GM08714 (cell line): Measurements from ENCODE around the gene SDK1.

Experiments
- H3K4me3 ChIP-seq: fragments of 200-500 bp; sonication (Bioruptor generic); 2 replicates; pipeline ENCODE4 v1.5.1; 2014; ENCODE audit warnings: mild to moderate bottlenecking, low read length, inconsistent platforms
- ZNF274 ChIP-seq: IDR thresholded peaks from 2 replicates; pipeline ENCODE4 v1.6.1; 2012; ENCODE audit warnings: mild to moderate bottlenecking, low read depth, low read length

SDK1 gene

GRCh38 chr7:4139656-4140625, 838.9 kb downstream of the SDK1 start:
- H3K4me3 ChIP-seq = no peak overlapping the region
- no peak for TF ChIP-seq ZNF274

GRCh38 chr7:4140933-4141332, 839.9 kb downstream of the SDK1 start:
- TF ChIP-seq ZNF274 = no peak
- H3K4me3 ChIP-seq = no peak overlapping the region

- no peak overlapping the region for H3K4me3 ChIP-seq
- TF ChIP-seq ZNF274 = no peak
Observed at GRCh38 chr7:4143006-4143405, 842.0 kb downstream of the SDK1 start.

- no peak overlapping the region for H3K4me3 ChIP-seq
- TF ChIP-seq ZNF274 = no peak
Observed at GRCh38 chr7:4143511-4144171, 842.6 kb downstream of the SDK1 start.

- TF ChIP-seq ZNF274 = no peak
Observed at GRCh38 chr7:4144172-4144701, 843.2 kb downstream of the SDK1 start.

GRCh38 chr7:4144811-4145510, 843.9 kb downstream of the SDK1 start:
- no peak for TF ChIP-seq ZNF274
- H3K4me3 ChIP-seq = no peak overlapping the region

More at GRCh38 chr7:4144172-4144701, 843.2 kb downstream of the SDK1 start:
- H3K4me3 ChIP-seq = no peak overlapping the region

- TF ChIP-seq ZNF274 = no peak
- H3K4me3 ChIP-seq = no peak overlapping the region
Observed at GRCh38 chr7:4145576-4145975, 844.5 kb downstream of the SDK1 start.

GRCh38 chr7:4147926-4148620, 847.0 kb downstream of the SDK1 start:
- H3K4me3 ChIP-seq = no peak overlapping the region
- no peak for TF ChIP-seq ZNF274

- no peak overlapping the region for H3K4me3 ChIP-seq
- TF ChIP-seq ZNF274 = no peak
Observed at GRCh38 chr7:4149236-4149635, 848.2 kb downstream of the SDK1 start.

GRCh38 chr7:4149645-4150044, 848.6 kb downstream of the SDK1 start:
- TF ChIP-seq ZNF274 = no peak
- no peak overlapping the region for H3K4me3 ChIP-seq

- no peak for TF ChIP-seq ZNF274
Observed at GRCh38 chr7:4150731-4151130, 849.7 kb downstream of the SDK1 start.

GRCh38 chr7:4151524-4151923, 850.5 kb downstream of the SDK1 start:
- no peak for TF ChIP-seq ZNF274
- no peak overlapping the region for H3K4me3 ChIP-seq

More at GRCh38 chr7:4150731-4151130, 849.7 kb downstream of the SDK1 start:
- no peak overlapping the region for H3K4me3 ChIP-seq

GRCh38 chr7:4151926-4152549, 851.0 kb downstream of the SDK1 start:
- TF ChIP-seq ZNF274 = no peak

GRCh38 chr7:4154882-4155535, 854.0 kb downstream of the SDK1 start:
- H3K4me3 ChIP-seq = no peak overlapping the region
- TF ChIP-seq ZNF274 = no peak

More at GRCh38 chr7:4151926-4152549, 851.0 kb downstream of the SDK1 start:
- H3K4me3 ChIP-seq = no peak overlapping the region
